A549 (cell line): ENCODE data around the gene SLIT1.

Experiments used
- CTCF ChIP-seq: fragments of >200 bp; sonication (Bioruptor Twin); formaldehyde crosslinking; IDR thresholded peaks from 3 replicates; pipeline ENCODE4 v1.5.1; 2016
- RAD21 ChIP-seq, 2 experiments: fragments of >200 bp in 1 of 2; sonication (Bioruptor Twin) in 1 of 2; formaldehyde crosslinking in 1 of 2; IDR thresholded peaks in 1 of 2; conservative IDR thresholded peaks in 1 of 2; 2 replicates in 1 of 2; 3 replicates in 1 of 2; pipeline ENCODE4 v1.6.1; 2012 to 2018; ENCODE audit warnings: inconsistent platforms in 1 of 2
- REST ChIP-seq: fragments of 200-600 bp; sonication (generic); IDR thresholded peaks from 2 replicates; pipeline ENCODE4 v1.6.1; 2016; ENCODE audit warnings: antibody characterized with exemption, mild to moderate bottlenecking, moderate library complexity
- RFX5 ChIP-seq: fragments of 450-650 bp; IDR thresholded peaks from 2 replicates; pipeline ENCODE4 v1.7.1; 2014; ENCODE audit warnings: antibody characterized with exemption, mild to moderate bottlenecking, moderate library complexity
- SMC3 ChIP-seq: fragments of >200 bp; sonication (Bioruptor Twin); formaldehyde crosslinking; IDR thresholded peaks from 3 replicates; pipeline ENCODE4 v1.6.1; 2018; ENCODE audit warnings: inconsistent platforms

- TF ChIP-seq RAD21 (conservative IDR thresholded peaks at IDR 0.05 in 1 of 2, IDR thresholded peaks at IDR 0.05 in 1 of 2), result no peak
- TF ChIP-seq CTCF, result no peak
- TF ChIP-seq SMC3, result no peak
- TF ChIP-seq REST, result no peak
- TF ChIP-seq RFX5, result no peak
Measured at GRCh38 chr10:97103316-97104080, 82.3 kb downstream of the SLIT1 start.
